HUES48 (cell line): ENCODE measurements around the gene DYRK3.
A peak's percentile ranks its signal among the peaks of the same experiment; 100 is the strongest.

Experiments used
- H3K27ac ChIP-seq: one replicate; pipeline ENCODE4 v1.7.0; 2013; ENCODE audit warnings: low read depth, low read length, inconsistent platforms
- H3K27me3 ChIP-seq: 2 replicates; pipeline ENCODE4 v1.6.1; 2013; ENCODE audit warnings: mild to moderate bottlenecking, low read length; ENCODE audit not compliant: control insufficient read depth, insufficient read depth
- H3K36me3 ChIP-seq: 2 replicates; pipeline ENCODE4 v1.6.1; 2013; ENCODE audit warnings: low read length; ENCODE audit not compliant: control insufficient read depth, insufficient read depth
- H3K4me1 ChIP-seq: 2 replicates; pipeline ENCODE4 v1.6.1; 2013; ENCODE audit warnings: mild to moderate bottlenecking, low read length; ENCODE audit not compliant: control insufficient read depth, insufficient read depth
- H3K4me3 ChIP-seq: 2 replicates; pipeline ENCODE4 v1.5.1; 2013; ENCODE audit warnings: mild to moderate bottlenecking, low read depth, low read length
- H3K9ac ChIP-seq: 2 replicates; pipeline ENCODE4 v1.6.1; 2013; ENCODE audit warnings: mild to moderate bottlenecking, low read depth, low read length, moderate library complexity
- H3K9me3 ChIP-seq: 2 replicates; pipeline ENCODE4 v1.6.1; 2013; ENCODE audit warnings: low read length; ENCODE audit not compliant: control insufficient read depth, insufficient read depth

The DYRK3 gene

DNA sequence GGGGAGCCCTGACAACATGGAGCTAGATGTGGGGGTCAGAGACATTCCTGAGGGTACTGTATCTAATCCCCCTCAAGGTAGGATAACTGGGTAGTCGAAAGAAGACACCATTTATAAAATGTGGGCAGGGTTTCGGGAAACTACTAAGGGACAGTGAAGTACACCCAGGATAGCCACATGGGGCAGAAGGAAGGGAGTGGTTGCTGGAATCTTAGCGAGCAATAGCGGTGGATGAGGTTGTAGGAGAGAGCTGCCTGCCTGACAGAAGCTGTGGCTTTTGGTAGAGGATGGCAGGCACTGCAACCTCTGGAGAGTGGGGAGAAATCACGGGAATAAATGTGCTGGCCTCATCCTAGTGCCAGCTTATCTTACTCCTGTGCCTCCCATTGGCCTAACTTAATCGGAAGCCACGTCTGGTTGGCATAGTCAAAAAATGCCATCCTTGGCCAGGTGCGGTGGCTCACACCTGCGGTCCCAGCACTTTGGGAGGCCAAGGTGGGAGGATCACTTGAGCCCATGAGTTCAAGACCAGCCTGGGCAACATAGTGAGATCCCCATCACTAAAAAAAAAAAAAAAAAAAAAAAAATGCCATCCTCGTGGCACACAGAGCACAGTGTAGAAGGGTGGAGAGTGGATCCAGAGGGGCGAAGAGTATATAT lies 26.0 kb downstream of the DYRK3 start:
- Histone ChIP-seq H3K27me3 (peaks cover 47% of the 10 kb centered on the region), H3K36me3 (no peaks in the 10 kb centered on the region), H3K4me1 (peaks cover 12% of the 10 kb centered on the region), H3K4me3 (no peak overlapping the region), H3K27ac (no peak overlapping the region), H3K9ac (no peak overlapping the region), H3K9me3 (no peaks in the 10 kb centered on the region)

DNA sequence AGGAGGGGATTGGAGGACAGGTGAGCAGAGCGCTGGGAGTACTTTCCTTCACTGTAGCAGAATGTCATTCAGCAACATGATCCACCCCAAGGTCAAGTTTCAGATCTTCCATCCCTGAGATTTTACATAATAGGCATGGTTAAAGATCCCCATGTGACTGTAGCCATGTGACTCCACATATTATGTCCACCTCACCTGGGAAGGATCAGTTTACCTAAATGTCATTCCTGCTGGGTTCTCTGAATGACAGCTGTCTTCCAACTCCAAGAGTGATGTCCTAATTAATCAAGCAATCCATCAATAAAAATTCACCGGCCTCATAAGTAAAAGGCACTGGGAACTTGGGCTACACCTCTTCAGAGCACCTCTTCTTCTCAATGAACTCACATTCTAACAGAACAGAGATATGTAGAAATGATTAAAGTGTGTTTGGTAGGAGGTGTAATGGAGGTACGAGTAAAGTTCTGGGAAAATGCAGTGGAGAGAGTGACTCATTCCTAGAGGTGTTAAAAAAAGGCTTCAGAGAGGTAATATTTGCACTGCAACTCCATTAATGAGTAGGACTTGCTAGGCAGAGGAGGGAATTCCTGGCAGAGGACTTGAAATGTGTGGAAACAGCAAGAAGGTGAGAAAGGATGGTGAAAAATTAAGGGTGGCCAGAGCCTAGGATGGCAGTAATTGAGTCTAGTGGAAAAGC lies 27.2 kb downstream of the DYRK3 start:
- no peak overlapping the region for H3K4me3 ChIP-seq
- H3K4me1 ChIP-seq: peaks cover 12% of the 10 kb centered on the region
- peaks cover 39% of the 10 kb centered on the region for H3K27me3 ChIP-seq
- H3K9ac ChIP-seq: no peak overlapping the region
- no peaks in the 10 kb centered on the region for H3K9me3 ChIP-seq
- no peaks in the 10 kb centered on the region for H3K36me3 ChIP-seq
- no peak overlapping the region for H3K27ac ChIP-seq

DNA sequence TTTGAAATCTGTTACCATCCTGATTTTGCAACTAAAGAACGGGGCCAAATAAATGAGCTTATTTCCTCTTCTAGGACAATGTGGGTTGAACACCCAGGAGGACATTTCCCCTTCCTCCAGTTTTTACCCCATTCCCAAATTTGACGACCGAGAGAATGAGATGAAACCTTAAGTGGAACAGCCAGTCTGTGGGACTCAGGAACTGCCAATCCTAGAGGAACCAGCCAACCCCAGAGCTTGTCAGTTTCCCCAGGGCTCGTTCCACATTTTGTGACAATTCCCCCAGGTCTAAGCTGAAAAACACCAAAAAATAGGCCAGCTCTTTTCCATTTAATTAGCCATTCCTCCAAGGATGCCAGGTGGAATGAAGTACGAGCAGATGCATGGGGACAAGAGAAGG lies 28.0 kb downstream of the DYRK3 start:
- no peak overlapping the region for H3K27ac ChIP-seq
- peak overlapping the region; percentile 53 for H3K4me3 ChIP-seq
- H3K9ac ChIP-seq: no peak overlapping the region

DNA sequence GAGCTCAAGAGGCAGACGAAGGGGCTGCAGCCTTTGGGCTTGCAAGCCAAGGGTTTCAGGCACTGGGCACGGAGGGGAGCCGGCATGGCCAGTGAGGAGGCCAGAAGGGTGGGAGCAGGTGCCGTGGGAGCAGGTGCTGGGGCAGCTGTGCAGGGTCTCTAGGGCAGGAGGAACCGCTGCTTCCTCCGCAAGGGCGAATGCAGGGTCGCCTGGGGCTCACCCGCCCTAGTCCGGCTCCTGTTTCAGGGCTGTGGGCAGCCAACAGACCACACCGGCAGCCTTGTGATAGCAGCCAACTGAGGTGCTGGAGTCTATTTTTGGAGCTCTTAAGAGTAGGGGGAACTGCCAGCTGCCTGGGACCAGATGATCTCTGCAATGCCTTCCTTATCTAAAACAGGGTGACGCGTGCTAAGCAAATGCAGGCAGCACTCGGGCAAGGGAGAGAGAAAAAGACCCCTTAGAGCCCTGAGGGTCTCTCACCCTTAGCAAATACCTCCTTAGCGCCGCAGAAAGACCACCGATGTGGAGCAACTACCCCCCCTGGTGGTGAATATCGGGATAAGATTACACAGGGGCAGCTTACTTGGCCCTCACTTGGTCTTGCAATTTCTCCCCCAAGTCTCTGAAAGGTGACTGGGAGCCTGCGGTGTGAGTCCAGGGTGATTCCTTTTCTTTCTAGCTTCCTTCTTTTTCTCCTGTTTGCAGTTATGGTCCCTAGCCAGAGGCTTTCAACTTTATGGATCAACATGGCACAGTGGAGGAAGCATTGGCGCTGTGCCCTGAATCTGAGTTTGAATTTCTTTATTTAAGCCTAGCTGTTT lies 28.7 kb downstream of the DYRK3 start:
- no peaks in the 10 kb centered on the region for H3K9me3 ChIP-seq
- peak overlapping the region; percentile 53 for H3K4me3 ChIP-seq
- H3K27me3 ChIP-seq: peaks cover 28% of the 10 kb centered on the region
- no peaks in the 10 kb centered on the region; the same call in 1 of the 2 replicates for H3K4me1 ChIP-seq
- H3K27ac ChIP-seq: no peak overlapping the region
- no peaks in the 10 kb centered on the region for H3K36me3 ChIP-seq
- no peak overlapping the region for H3K9ac ChIP-seq

More for the DNA sequence above, 28.0 kb downstream of the DYRK3 start:
- no peaks in the 10 kb centered on the region for H3K9me3 ChIP-seq
- H3K4me1 ChIP-seq: peaks cover 4% of the 10 kb centered on the region
- H3K36me3 ChIP-seq: no peaks in the 10 kb centered on the region
- H3K27me3 ChIP-seq: peaks cover 31% of the 10 kb centered on the region

DNA sequence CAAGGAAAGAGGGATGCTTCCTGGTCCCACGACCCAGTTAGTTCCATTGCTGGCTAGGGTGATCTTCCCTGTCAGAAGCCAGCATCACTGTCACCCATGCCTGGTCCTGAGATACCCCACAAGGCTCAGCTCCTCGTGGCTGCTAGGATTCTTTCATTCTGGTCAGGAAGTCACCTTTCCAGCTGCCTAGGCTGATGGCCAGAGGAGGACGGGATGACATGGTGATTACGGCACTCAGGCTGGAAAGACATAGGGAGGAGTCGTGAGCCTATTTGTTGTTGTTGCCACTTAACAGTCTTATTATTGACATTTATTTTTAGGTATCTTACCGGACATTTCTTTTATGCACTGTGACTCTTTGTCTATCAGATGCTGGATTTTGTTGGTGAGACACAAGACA lies 29.4 kb downstream of the DYRK3 start:
- Histone ChIP-seq H3K9me3 (no peaks in the 10 kb centered on the region), H3K36me3 (no peaks in the 10 kb centered on the region), H3K27ac (no peak overlapping the region), H3K9ac (no peak overlapping the region), H3K4me1 (no peaks in the 10 kb centered on the region; the same call in 1 of the 2 replicates), H3K4me3 (no peak overlapping the region), H3K27me3 (peaks cover 28% of the 10 kb centered on the region)

DNA sequence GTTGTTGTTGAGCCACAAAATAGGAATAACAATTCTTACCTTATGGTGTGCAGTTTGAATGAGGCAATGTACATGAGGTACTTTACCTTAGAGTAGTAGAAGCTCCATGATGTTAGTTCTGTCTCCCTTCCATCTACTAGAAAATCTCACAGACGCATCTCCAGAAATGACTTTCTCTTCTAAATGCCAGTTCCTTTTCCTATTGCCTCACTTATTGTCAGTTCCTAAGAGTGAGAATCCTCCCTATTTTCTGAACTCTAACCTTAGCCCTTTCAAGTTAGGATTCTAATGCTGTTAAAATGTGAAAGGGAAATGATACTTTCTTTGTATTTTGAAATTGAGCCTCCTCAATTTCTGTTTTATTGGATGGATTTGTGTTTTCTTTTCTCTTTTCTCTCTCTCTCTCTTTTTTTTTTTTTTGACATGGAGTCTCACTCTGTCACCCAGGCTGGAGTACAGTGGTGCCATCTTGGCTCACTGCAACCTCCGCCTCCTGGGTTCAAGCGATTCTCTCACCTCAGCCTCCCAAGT lies 30.8 kb downstream of the DYRK3 start:
- Histone ChIP-seq H3K27ac (no peak overlapping the region), H3K4me1 (no peaks in the 10 kb centered on the region; the same call in 1 of the 2 replicates), H3K4me3 (no peak overlapping the region), H3K9me3 (no peaks in the 10 kb centered on the region), H3K27me3 (peaks cover 28% of the 10 kb centered on the region), H3K9ac (no peak overlapping the region), H3K36me3 (no peaks in the 10 kb centered on the region)

DNA sequence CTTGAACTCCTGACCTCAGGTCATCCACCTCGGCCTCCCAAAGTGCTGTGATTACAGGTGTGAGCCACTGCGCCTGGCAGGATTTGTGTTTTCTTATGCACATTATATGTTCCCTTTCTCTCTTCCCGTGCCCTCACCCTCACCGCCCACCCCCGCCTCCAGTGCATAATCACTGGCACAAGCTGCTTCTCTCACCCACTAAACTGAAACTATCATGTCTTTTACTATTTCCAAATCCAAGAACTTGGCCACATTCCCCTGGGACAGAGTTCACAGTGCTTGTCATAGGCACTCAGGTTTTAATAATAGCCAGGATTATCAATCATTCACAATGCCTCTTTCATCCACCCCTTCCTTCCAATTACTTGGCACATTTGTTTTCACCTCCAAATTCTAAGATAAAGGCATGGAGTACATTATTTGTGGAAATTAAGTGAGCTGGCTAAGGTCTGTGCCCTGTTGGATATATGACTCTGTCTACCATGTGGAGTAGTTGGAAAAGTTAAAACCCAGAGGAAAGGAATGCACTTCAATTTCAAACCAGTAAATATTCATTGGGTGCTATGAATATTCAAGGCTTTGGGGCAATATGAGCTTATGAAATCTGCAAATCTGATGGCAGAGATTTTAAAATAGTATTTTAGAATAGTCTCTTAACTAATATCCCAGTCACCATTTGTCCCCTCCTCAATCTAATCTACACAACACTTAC lies 31.8 kb downstream of the DYRK3 start:
- no peak overlapping the region for H3K4me3 ChIP-seq
- H3K4me1 ChIP-seq: peaks cover 9% of the 10 kb centered on the region
- H3K9ac ChIP-seq: no peak overlapping the region
- H3K27ac ChIP-seq: no peak overlapping the region
- no peaks in the 10 kb centered on the region for H3K9me3 ChIP-seq
- peaks cover 27% of the 10 kb centered on the region for H3K27me3 ChIP-seq
- no peaks in the 10 kb centered on the region for H3K36me3 ChIP-seq

DNA sequence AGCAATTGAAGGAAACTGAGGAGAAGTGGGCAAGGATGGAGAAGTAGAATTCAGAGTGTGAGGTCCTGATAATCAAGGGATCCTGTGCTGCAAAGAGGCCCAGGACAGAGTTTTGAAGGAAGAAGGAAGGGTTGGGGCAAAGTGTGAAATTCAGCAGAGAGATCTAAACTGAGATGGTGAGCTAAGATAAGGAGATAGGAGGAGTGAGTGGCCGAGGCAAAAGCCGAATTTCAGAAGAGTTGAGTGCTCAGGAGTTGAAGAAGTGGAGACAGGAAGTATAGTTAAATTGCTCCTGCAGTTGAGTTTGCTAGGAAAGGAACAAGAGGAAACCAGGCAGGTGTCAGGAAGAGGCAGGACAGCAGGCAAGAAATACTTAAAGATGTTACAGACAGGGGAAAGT lies 33.0 kb downstream of the DYRK3 start:
- peaks cover 14% of the 10 kb centered on the region for H3K27me3 ChIP-seq
- H3K4me1 ChIP-seq: peaks cover 21% of the 10 kb centered on the region
- no peak overlapping the region for H3K27ac ChIP-seq
- H3K9me3 ChIP-seq: no peaks in the 10 kb centered on the region
- no peak overlapping the region for H3K9ac ChIP-seq
- no peaks in the 10 kb centered on the region for H3K36me3 ChIP-seq
- no peak overlapping the region for H3K4me3 ChIP-seq

DNA sequence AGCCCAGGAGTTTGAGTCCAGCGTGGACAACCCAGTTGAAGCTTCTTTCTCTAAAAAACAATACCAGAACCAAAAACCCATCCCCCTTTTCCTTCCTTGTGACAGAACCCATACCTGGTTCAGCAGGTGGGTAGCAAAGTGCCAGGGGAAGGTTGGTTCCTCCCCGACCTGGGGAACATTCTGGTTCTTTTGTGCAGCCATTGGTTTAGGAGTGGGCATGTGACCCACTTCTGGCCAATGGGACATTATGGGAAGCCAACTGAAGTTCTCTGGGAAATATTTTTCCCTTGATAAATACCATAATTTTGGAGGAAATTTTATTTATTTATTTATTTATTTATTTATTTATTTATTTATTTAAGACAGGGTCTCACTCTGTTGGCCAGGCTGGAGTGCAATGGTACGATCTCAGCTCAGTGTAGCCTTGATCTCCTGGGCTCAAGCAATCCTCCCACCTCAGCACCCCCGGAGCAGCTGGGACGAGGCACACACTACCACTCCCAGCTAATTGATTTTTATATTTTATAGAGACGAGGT lies 33.6 kb downstream of the DYRK3 start:
- Histone ChIP-seq H3K27me3 (peaks cover 8% of the 10 kb centered on the region), H3K9ac (no peak overlapping the region), H3K36me3 (no peaks in the 10 kb centered on the region), H3K27ac (no peak overlapping the region), H3K4me1 (peaks cover 25% of the 10 kb centered on the region), H3K4me3 (no peak overlapping the region), H3K9me3 (no peaks in the 10 kb centered on the region)

DNA sequence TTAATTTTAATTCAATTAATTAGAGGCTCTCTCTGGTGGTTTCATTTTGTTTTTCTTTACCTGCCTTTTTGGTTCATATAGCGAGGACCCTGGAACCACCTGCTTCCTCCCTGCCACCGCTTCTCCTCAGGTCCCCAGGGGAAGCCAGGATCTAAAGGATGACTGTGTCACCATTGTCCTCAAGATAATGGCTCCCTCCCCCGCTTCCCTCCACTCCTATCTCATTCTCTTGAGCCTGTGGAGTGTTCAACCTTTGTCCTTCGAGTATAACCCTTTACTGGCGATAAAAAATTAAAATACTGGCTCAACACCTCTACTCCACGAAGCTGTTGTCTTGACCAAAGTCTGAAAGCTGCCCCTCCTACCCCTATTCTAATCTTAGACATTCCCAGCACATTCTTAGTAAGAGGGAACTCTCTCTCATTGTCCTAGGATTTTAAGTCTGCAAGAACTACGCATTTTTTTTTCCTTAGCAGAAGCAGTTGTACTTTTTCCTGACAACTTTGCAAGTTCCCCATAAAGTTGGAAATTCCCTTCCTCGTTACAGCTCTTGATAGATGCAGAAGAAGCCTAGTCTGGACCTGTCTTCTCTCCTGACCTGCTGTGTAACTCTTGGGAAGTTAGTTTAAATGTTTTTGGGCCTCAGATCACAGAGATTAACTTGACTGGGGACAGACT lies 36.8 kb downstream of the DYRK3 start:
- H3K27ac ChIP-seq: peak overlapping the region; percentile 46
- H3K4me3 ChIP-seq: no peak overlapping the region
- H3K9ac ChIP-seq: no peak overlapping the region
- no peaks in the 10 kb centered on the region for H3K9me3 ChIP-seq
- peaks cover 25% of the 10 kb centered on the region for H3K4me1 ChIP-seq
- H3K36me3 ChIP-seq: no peaks in the 10 kb centered on the region
- H3K27me3 ChIP-seq: no peaks in the 10 kb centered on the region
